Smooth muscle cell (in vitro differentiated cells): ENCODE measurements around the gene FNDC3B. TPM values are rescaled to one million over a fixed set of nuclear protein-coding genes. Genes with fewer than 3 reads are reported as not detected.
"Not testable (repeated sequence)": the region's sequence is repeated elsewhere in the genome, so short reads cannot be mapped to it uniquely, and the experiment has no call there.

Experiments
- DNase-seq: peaks from one replicate; lab custom pipeline; 2025; ENCODE audit not compliant: unreplicated experiment; lab: John Stamatoyannopoulos, UW
- H2AFZ ChIP-seq: fragments of 200-600 bp; sonication (generic); 2 replicates; pipeline ENCODE4 v1.6.0; 2016; ENCODE audit warnings: antibody characterized with exemption, low read depth, mild to moderate bottlenecking
- H3F3A ChIP-seq: fragments of 200-600 bp; sonication (generic); 2 replicates; pipeline ENCODE4 v1.6.0; 2017; ENCODE audit warnings: antibody characterized with exemption, low read depth
- H3K27ac ChIP-seq: fragments of 200-600 bp; sonication (generic); 2 replicates; pipeline ENCODE4 v1.5.1; 2016; ENCODE audit warnings: low read depth, mild to moderate bottlenecking
- H3K27me3 ChIP-seq: fragments of 200-600 bp; sonication (generic); 2 replicates; pipeline ENCODE4 v1.6.1; 2016; ENCODE audit warnings: low read depth, mild to moderate bottlenecking
- H3K36me3 ChIP-seq: fragments of 200-600 bp; sonication (generic); 2 replicates; pipeline ENCODE4 v1.5.1; 2016; ENCODE audit warnings: low read depth
- H3K4me1 ChIP-seq: fragments of 200-600 bp; sonication (generic); 2 replicates; pipeline ENCODE4 v1.5.1; 2016; ENCODE audit warnings: low read depth
- H3K4me2 ChIP-seq: fragments of 200-600 bp; sonication (generic); 2 replicates; pipeline ENCODE4 v1.6.0; 2016; ENCODE audit warnings: mild to moderate bottlenecking
- H3K4me3 ChIP-seq: fragments of 200-600 bp; sonication (generic); 2 replicates; pipeline ENCODE4 v1.5.1; 2016; ENCODE audit warnings: mild to moderate bottlenecking
- H3K79me2 ChIP-seq: fragments of 200-600 bp; sonication (generic); 2 replicates; pipeline ENCODE4 v1.6.0; 2016; ENCODE audit warnings: low read depth, mild to moderate bottlenecking
- H3K9ac ChIP-seq: fragments of 200-600 bp; sonication (generic); 2 replicates; pipeline ENCODE4 v1.6.0; 2016; ENCODE audit warnings: low read depth
- H3K9me3 ChIP-seq: fragments of 200-600 bp; sonication (generic); replicated peaks from 2 replicates; pipeline ENCODE4 v1.5.1; 2016; ENCODE audit warnings: low read depth
- H4K20me1 ChIP-seq: fragments of 200-600 bp; sonication (generic); 2 replicates; pipeline ENCODE4 v1.6.0; 2016; ENCODE audit warnings: low read depth
- CTCF ChIP-seq: fragments of 200-600 bp; sonication (generic); IDR thresholded peaks from 2 replicates; pipeline ENCODE4 v1.5.1; 2017; ENCODE audit warnings: borderline replicate concordance, mild to moderate bottlenecking, antibody characterized with exemption; ENCODE audit not compliant: insufficient read depth, poor library complexity, severe bottlenecking
- WGBS: methylation state at CpG from one replicate; pipeline ENCODE4 v1.1.7; 2016; ENCODE audit warnings: low lambda C conversion rate; 5-methylcytosine and 5-hydroxymethylcytosine counted together
- polyA plus RNA-seq: library from polyadenylated mRNA; unstranded; fragments of >200 nt; fragmentation: Nextera tagmentation; extraction: Ambion mirVana; gene quantifications from 2 replicates; pipeline ENCODE4 v1.2.1, GENCODE V29; 2016
- total RNA-seq: library from RNA; depleted of rRNA; stranded (reverse); fragments of >200 nt; gene quantifications from 2 replicates; pipeline ENCODE4 v1.2.3, GENCODE V29; 2014

Gene FNDC3B
- total RNA-seq (265 and 294 TPM in 2 replicates), polyA plus RNA-seq (149 and 161 TPM in 2 replicates)

- peak within 1 kb of the TSS; percentile 92 for H3K4me2 ChIP-seq
- H3F3A ChIP-seq, result peaks cover 9% of the 10 kb centered on the region
- peak; percentile 76 for DNase-seq
- WGBS, result under 1% methylated on average over 49 of the region's 59 CpGs
- no peaks in the 10 kb centered on the region for H3K36me3 ChIP-seq
- peaks cover 21% of the 10 kb centered on the region for H3K4me1 ChIP-seq
- H3K4me3 ChIP-seq, result peak within 1 kb of the TSS; percentile 84
- no peaks in the 10 kb centered on the region for H3K27me3 ChIP-seq
- H3K9ac ChIP-seq, result peak within 1 kb of the TSS; percentile 99
- H2AFZ ChIP-seq, result peak within 1 kb of the TSS; percentile 40
- H3K27ac ChIP-seq, result peak within 1 kb of the TSS; percentile 99
- peaks cover 55% of the 10 kb centered on the region for H3K79me2 ChIP-seq
- peaks cover 40% of the 10 kb centered on the region for H4K20me1 ChIP-seq
- H3K9me3 ChIP-seq, result no peaks in the 10 kb centered on the region
- TF ChIP-seq CTCF, result no peak
Measured at GRCh38 chr3:172039436-172040077, at the start of gene FNDC3B. Gene FNDC3B (plus strand): TSS chr3:172039578. CDS start chr3:172112480, 72,902 bp downstream.

- 99% methylated on average over 3 of the region's 3 CpGs for WGBS
- H3K9me3 ChIP-seq, H3K4me3 ChIP-seq, H4K20me1 ChIP-seq, H3K79me2 ChIP-seq, DNase-seq, H3K9ac ChIP-seq, H3F3A ChIP-seq, H3K27ac ChIP-seq, H2AFZ ChIP-seq, H3K36me3 ChIP-seq, H3K27me3 ChIP-seq, H3K4me2 ChIP-seq: not testable (repeated sequence)
- H3K4me1 ChIP-seq, result peaks cover 16% of the 10 kb centered on the region
Measured at GRCh38 chr3:171990239-171990638, 49.1 kb upstream of the FNDC3B start.

GRCh38 chr3:171991166-171991565 is 48.2 kb upstream of the FNDC3B start:
- H3K4me1 ChIP-seq, result peaks cover 21% of the 10 kb centered on the region

More at GRCh38 chr3:171991166-171991565, 48.2 kb upstream of the FNDC3B start:
- Histone ChIP-seq H3K27me3 (no peaks in the 10 kb centered on the region), H4K20me1 (no peaks in the 10 kb centered on the region), H3K27ac (peak overlapping the region; percentile 8), H3F3A (peaks cover 14% of the 10 kb centered on the region), H2AFZ (peak overlapping the region; percentile 9), H3K4me3 (no peak overlapping the region), H3K4me2 (peak overlapping the region; percentile 4), H3K36me3 (no peaks in the 10 kb centered on the region), H3K9ac (no peak overlapping the region), H3K79me2 (no peaks in the 10 kb centered on the region), H3K9me3 (no peaks in the 10 kb centered on the region)
- no peak for DNase-seq
- 41% methylated on average over 3 of the region's 3 CpGs for WGBS
- TF ChIP-seq CTCF, result no peak
